Measurements from ENCODE around the gene LRGUK. TPM values are rescaled to one million over a fixed set of nuclear protein-coding genes. Genes with fewer than 3 reads are reported as not detected.

LRGUK gene
- total and polyA plus RNA-seq, 2 experiments from 2014 or later, result 2.4 to 7.1 TPM

- Mint-ChIP-seq H3K9me3 (peaks cover 4% of the 10 kb centered on the region; the same call in 2 of the 3 replicates), H3K36me3 (ENCODE audit: low read depth) (peaks cover 5% of the 10 kb centered on the region), H3K27me3 (ENCODE audit: insufficient read depth, low read depth, poor library complexity) (peaks cover 10% of the 10 kb centered on the region), H3K27ac (no peak overlapping the region), H3K4me3 (peak overlapping the region; percentile 86), H3K4me1 (peaks cover 41% of the 10 kb centered on the region)
- Histone ChIP-seq H3K4me2 (peak overlapping the region; percentile 96), H3K27ac (ENCODE audit: low read depth) (no peak overlapping the region), H4K20me1 (replicated peaks; ENCODE audit: insufficient read depth) (no peaks in the 10 kb centered on the region), H3K4me1 (ENCODE audit: insufficient read depth) (peaks cover 44% of the 10 kb centered on the region), H3K4me3 (peak overlapping the region; percentile 79), H2AFZ (no peak overlapping the region), H3F3A (replicated peaks; ENCODE audit: low read depth) (no peaks in the 10 kb centered on the region), H3K79me2 (replicated peaks; ENCODE audit: insufficient read depth) (peaks cover 5% of the 10 kb centered on the region; the same call in 1 of the 2 replicates), H3K36me3 (ENCODE audit: insufficient read depth) (no peaks in the 10 kb centered on the region), H3K9me2 (ENCODE audit: insufficient read depth) (no peaks in the 10 kb centered on the region), H3K27me3 (ENCODE audit: insufficient read depth) (no peaks in the 10 kb centered on the region)
- no peak for ATAC-seq
- DNase-seq (ENCODE audit: low spot score), result no peak
- no peak for TF ChIP-seq ZNF331 (CRISPR knock-in tag; IDR thresholded peaks at IDR 0.05; ENCODE audit: low read depth)
- TF ChIP-seq ETS1 (IDR thresholded peaks at IDR 0.05), result no peak
- no peak for TF ChIP-seq POLR2AphosphoS5 (IDR thresholded peaks at IDR 0.05; ENCODE audit: low read depth)
Observed at GRCh38 chr7:134126146-134126545, 994 bp upstream of the LRGUK start.

GRCh38 chr7:134126596-134126965 lies 559 bp upstream of the LRGUK start:
- Mint-ChIP-seq H3K4me3 (peak overlapping the region; percentile 86), H3K27ac (peak overlapping the region; percentile 25; the same call in 1 of the 2 replicates), H3K36me3 (ENCODE audit: low read depth) (peaks cover 7% of the 10 kb centered on the region), H3K27me3 (ENCODE audit: insufficient read depth, low read depth, poor library complexity) (peaks cover 10% of the 10 kb centered on the region), H3K4me1 (peaks cover 45% of the 10 kb centered on the region), H3K9me3 (peaks cover 4% of the 10 kb centered on the region; the same call in 2 of the 3 replicates)
- peak overlapping the region; percentile 79 for H3K4me3 ChIP-seq
- H3F3A ChIP-seq (replicated peaks; ENCODE audit: low read depth), result no peaks in the 10 kb centered on the region
- H3K4me1 ChIP-seq (ENCODE audit: insufficient read depth), result peaks cover 48% of the 10 kb centered on the region
- peak overlapping the region; percentile 92 for H2AFZ ChIP-seq
- no peaks in the 10 kb centered on the region for H3K9me2 ChIP-seq (ENCODE audit: insufficient read depth)
- no peaks in the 10 kb centered on the region for H4K20me1 ChIP-seq (replicated peaks; ENCODE audit: insufficient read depth)
- H3K79me2 ChIP-seq (replicated peaks; ENCODE audit: insufficient read depth), result peaks cover 10% of the 10 kb centered on the region; the same call in 1 of the 2 replicates
- ATAC-seq (no peak), DNase-seq (ENCODE audit: low spot score) (no peak)
- no peaks in the 10 kb centered on the region for H3K27me3 ChIP-seq (ENCODE audit: insufficient read depth)
- TF ChIP-seq ETS1 (IDR thresholded peaks at IDR 0.05) (no peak), ZNF114 (CRISPR knock-in tag; IDR thresholded peaks at IDR 0.05) (no peak), EZH2phosphoT487 (IDR thresholded peaks at IDR 0.05; ENCODE audit: unreplicated experiment) (no peak), JUNB (IDR thresholded peaks at IDR 0.05; ENCODE audit: unreplicated experiment) (no peak), REST (IDR thresholded peaks at IDR 0.05; ENCODE audit: unreplicated experiment) (no peak), STAT1 (IDR thresholded peaks at IDR 0.05; ENCODE audit: unreplicated experiment) (no peak), CTCF (conservative IDR thresholded peaks at IDR 0.05; ENCODE audit: low read depth in 2 of 2) (no peak), POLR2AphosphoS5 (IDR thresholded peaks at IDR 0.05; ENCODE audit: low read depth) (no peak), NANOG (IDR thresholded peaks at IDR 0.05; ENCODE audit: borderline replicate concordance) (no peak), ZNF331 (CRISPR knock-in tag; IDR thresholded peaks at IDR 0.05; ENCODE audit: low read depth) (no peak)
- H3K36me3 ChIP-seq (ENCODE audit: insufficient read depth), result no peaks in the 10 kb centered on the region
- H3K27ac ChIP-seq (ENCODE audit: low read depth), result no peak overlapping the region
- peak overlapping the region; percentile 96 for H3K4me2 ChIP-seq
